H1 (cell line): Measurements from ENCODE around the gene DNMT1. TPM values are rescaled to one million over a fixed set of nuclear protein-coding genes. Genes with fewer than 3 reads are reported as not detected.

ENCODE experiments used
- CTCF ChIA-PET: fragments of 300-600 bp; sonication (Branson Sonifier 250); formaldehyde crosslinking; loops from one replicate; lab custom pipeline; 2021; ENCODE audit not compliant: partially characterized antibody; lab: Charles Lee
- POLR2A ChIA-PET: fragments of 300-600 bp; sonication (Branson Sonifier 250); formaldehyde crosslinking; loops from one replicate; lab custom pipeline; 2021; ENCODE audit warnings: inconsistent platforms; ENCODE audit not compliant: partially characterized antibody; lab: Charles Lee
- DNase-seq, 2 experiments: peaks; one replicate each; pipeline versions ENCODE4 v3.0.0 to v3.0.0-alpha.2; 2010 to 2022; ENCODE audit warnings: low spot score in 2 of 2, low read depth in 1 of 2, mixed read lengths in 1 of 2
- FAIRE-seq: peaks from 2 replicates; lab custom pipeline; 2011; peaks lifted over from hg19 to GRCh38; lab: Jason Lieb, UNC
- H2AFZ ChIP-seq: 2 replicates; pipeline ENCODE4 v1.8.1; 2012; ENCODE audit warnings: low read length, inconsistent platforms
- H2AK5ac ChIP-seq: 2 replicates; pipeline ENCODE4 v1.6.1; 2013; ENCODE audit warnings: low read depth, low read length
- H2BK120ac ChIP-seq: replicated peaks from 2 replicates; pipeline ENCODE3; 2013; ENCODE audit warnings: low read depth, low read length, inconsistent platforms
- H2BK12ac ChIP-seq: 2 replicates; pipeline ENCODE4 v1.6.1; 2013; ENCODE audit warnings: low read depth, low read length
- H2BK15ac ChIP-seq: 2 replicates; pipeline ENCODE4 v1.6.1; 2013; ENCODE audit warnings: low read length
- H2BK20ac ChIP-seq: 2 replicates; pipeline ENCODE4 v1.6.1; 2013; ENCODE audit warnings: low read length
- H2BK5ac ChIP-seq: 2 replicates; pipeline ENCODE4 v1.6.1; 2013; ENCODE audit warnings: low read depth, low read length
- H3K14ac ChIP-seq: 2 replicates; pipeline ENCODE4 v1.6.1; 2013; ENCODE audit warnings: inconsistent platforms; ENCODE audit not compliant: insufficient read length
- H3K18ac ChIP-seq: 2 replicates; pipeline ENCODE4 v1.6.1; 2013; ENCODE audit warnings: low read length; ENCODE audit errors: extremely low read depth
- H3K23ac ChIP-seq: 2 replicates; pipeline ENCODE4 v1.6.1; 2013; ENCODE audit warnings: inconsistent platforms; ENCODE audit not compliant: insufficient read length
- H3K23me2 ChIP-seq: 2 replicates; pipeline ENCODE4 v1.6.1; 2013; ENCODE audit warnings: low read depth, low read length
- H3K27ac ChIP-seq: 2 replicates; pipeline ENCODE4 v1.6.1; 2011; ENCODE audit warnings: low read depth, low read length, inconsistent platforms
- H3K27me3 ChIP-seq, 4 experiments: replicated peaks in 1 of 4; 1 replicate in 1 of 4; 2 replicates in 3 of 4; pipeline versions ENCODE4 v1.6.1 to v1.8.1; 2011 to 2013; ENCODE audit warnings: low read length in 3 of 4, mild to moderate bottlenecking in 3 of 4, inconsistent platforms in 2 of 4, mixed read lengths in 2 of 4, moderate library complexity in 1 of 4; ENCODE audit not compliant: control insufficient read depth in 3 of 4, insufficient read depth in 3 of 4; ENCODE audit errors: extremely low read depth in 1 of 4
- H3K36me3 ChIP-seq, 4 experiments: 2 replicates each; pipeline versions ENCODE4 v1.6.1 to v1.8.1; 2011 to 2013; ENCODE audit warnings: mild to moderate bottlenecking in 4 of 4, low read length in 3 of 4, moderate library complexity in 2 of 4, control low read depth in 1 of 4, inconsistent platforms in 1 of 4; ENCODE audit not compliant: insufficient read depth in 4 of 4, control insufficient read depth in 2 of 4
- H3K4ac ChIP-seq: replicated peaks from 2 replicates; pipeline ENCODE3; 2013; ENCODE audit warnings: low read length, low read depth, mixed read lengths, inconsistent platforms; ENCODE audit not compliant: insufficient read length
- H3K4me1 ChIP-seq, 4 experiments: replicated peaks in 1 of 4; 1 replicate in 1 of 4; 2 replicates in 3 of 4; pipeline versions ENCODE4 v1.6.1 to v1.8.1; 2011 to 2013; ENCODE audit warnings: low read length in 3 of 4, inconsistent platforms in 2 of 4, mixed read lengths in 1 of 4; ENCODE audit not compliant: insufficient read depth in 4 of 4, control insufficient read depth in 3 of 4
- H3K4me2 ChIP-seq, 2 experiments: 2 replicates each; pipeline versions ENCODE4 v1.6.1 to v1.8.1; 2011 to 2013; ENCODE audit warnings: low read depth in 2 of 2, low read length in 2 of 2, control low read depth in 1 of 2, inconsistent platforms in 1 of 2, mild to moderate bottlenecking in 1 of 2; ENCODE audit not compliant: insufficient read depth in 1 of 2
- H3K4me3 ChIP-seq, 4 experiments: fragments of 200-600, 300-600 bp in 1 of 4; sonication (generic), shearing (Covaris generic), sonication (Bioruptor Twin) in 1 of 4; 2 replicates each; pipeline versions ENCODE4 v1.5.1 to v1.8.1; 2011 to 2016; ENCODE audit warnings: low read length in 4 of 4, low read depth in 3 of 4, control low read depth in 2 of 4, inconsistent platforms in 2 of 4, mild to moderate bottlenecking in 2 of 4, mixed read lengths in 1 of 4, moderate library complexity in 1 of 4; ENCODE audit not compliant: insufficient read depth in 2 of 4; ENCODE audit errors: extremely low read depth in 1 of 4
- H3K56ac ChIP-seq: replicated peaks from 2 replicates; pipeline ENCODE3; 2013; ENCODE audit warnings: low read depth, mild to moderate bottlenecking, mixed read lengths, low read length, inconsistent platforms; ENCODE audit not compliant: insufficient read length
- H3K79me1 ChIP-seq: 2 replicates; pipeline ENCODE4 v1.6.1; 2013; ENCODE audit warnings: low read depth, low read length, control low read depth
- H3K79me2 ChIP-seq, 2 experiments: 2 replicates each; pipeline versions ENCODE4 v1.6.1 to v1.8.1; 2012 to 2013; ENCODE audit warnings: low read length in 2 of 2, mild to moderate bottlenecking in 2 of 2, inconsistent platforms in 1 of 2; ENCODE audit not compliant: insufficient read depth in 2 of 2, control insufficient read depth in 1 of 2
- H3K9ac ChIP-seq, 4 experiments: replicated peaks in 1 of 4; 1 replicate in 1 of 4; 2 replicates in 3 of 4; pipeline versions ENCODE4 v1.6.1 to v1.8.1; 2011 to 2013; ENCODE audit warnings: low read depth in 3 of 4, low read length in 3 of 4, control low read depth in 2 of 4, mild to moderate bottlenecking in 2 of 4, moderate library complexity in 2 of 4, inconsistent platforms in 1 of 4; ENCODE audit errors: extremely low read depth in 1 of 4
- H3K9me3 ChIP-seq, 2 experiments: 2 replicates each; pipeline versions ENCODE4 v1.6.1 to v1.8.1; 2012 to 2013; ENCODE audit warnings: mild to moderate bottlenecking in 2 of 2, moderate library complexity in 2 of 2, control low read depth in 1 of 2, inconsistent platforms in 1 of 2, low read depth in 1 of 2, low read length in 1 of 2, mixed read lengths in 1 of 2; ENCODE audit not compliant: insufficient read depth in 2 of 2
- H4K20me1 ChIP-seq, 2 experiments: replicated peaks in 1 of 2; 2 replicates each; pipeline versions ENCODE3 to v1.8.1; 2011 to 2013; ENCODE audit warnings: inconsistent platforms in 2 of 2, low read length in 2 of 2, mild to moderate bottlenecking in 1 of 2; ENCODE audit not compliant: insufficient read depth in 2 of 2, control insufficient read depth in 1 of 2
- H4K5ac ChIP-seq: 2 replicates; pipeline ENCODE4 v1.6.1; 2013; ENCODE audit warnings: low read length, low read depth, mixed read lengths, inconsistent platforms; ENCODE audit not compliant: insufficient read length
- H4K8ac ChIP-seq: 2 replicates; pipeline ENCODE4 v1.8.0; 2013; ENCODE audit warnings: mild to moderate bottlenecking, moderate library complexity, low read length, inconsistent platforms; ENCODE audit not compliant: insufficient read depth; ENCODE audit errors: extremely low read depth
- H4K91ac ChIP-seq: replicated peaks from 2 replicates; pipeline ENCODE3; 2013; ENCODE audit warnings: low read length, mixed read lengths, inconsistent platforms; ENCODE audit not compliant: insufficient read length
- ASH2L ChIP-seq: fragments of 200-600, 300-600 bp; sonication (generic); IDR thresholded peaks from one replicate; pipeline ENCODE4 v1.7.1; 2017; ENCODE audit warnings: low read length
- BACH1 ChIP-seq: IDR thresholded peaks from 2 replicates; pipeline ENCODE4 v1.6.1; 2012; ENCODE audit warnings: low read length, improper control_type of control experiment
- BCL11A ChIP-seq, 2 experiments: IDR thresholded peaks; one replicate each; pipeline ENCODE4 v1.6.1; 2011; ENCODE audit warnings: low read depth in 2 of 2, low read length in 2 of 2, mild to moderate bottlenecking in 2 of 2
- CBX8 ChIP-seq: fragments of 300-800, 300-1000 bp; sonication (generic); IDR thresholded peaks from 2 replicates; pipeline ENCODE4 v1.7.1; 2016; ENCODE audit warnings: low read depth, low read length, borderline replicate concordance
- CHD1 ChIP-seq: IDR thresholded peaks from 2 replicates; pipeline ENCODE4 v1.6.1; 2012; ENCODE audit warnings: low read depth, low read length, improper control_type of control experiment
- E2F6 ChIP-seq: IDR thresholded peaks from 2 replicates; pipeline ENCODE4 v1.6.1; 2012; ENCODE audit warnings: inconsistent platforms
- HDAC2 ChIP-seq, 2 experiments: fragments of 300-600 bp in 1 of 2; sonication (generic) in 1 of 2; IDR thresholded peaks; 2 replicates each; pipeline ENCODE4 v1.6.1; 2011 to 2012; ENCODE audit warnings: low read depth in 2 of 2, low read length in 2 of 2, mild to moderate bottlenecking in 2 of 2, moderate library complexity in 2 of 2, borderline replicate concordance in 1 of 2, inconsistent platforms in 1 of 2
- KDM1A ChIP-seq: fragments of 200-600, 300-600 bp; sonication (generic); IDR thresholded peaks from 2 replicates; pipeline ENCODE4 v1.7.1; 2016; ENCODE audit warnings: mild to moderate bottlenecking, low read length, borderline replicate concordance
- NRF1 ChIP-seq: IDR thresholded peaks from 2 replicates; pipeline ENCODE4 v1.6.1; 2011; ENCODE audit warnings: mild to moderate bottlenecking, low read depth, low read length, improper control_type of control experiment
- POLR2A ChIP-seq, 2 experiments: IDR thresholded peaks; 1 replicate in 1 of 2; 2 replicates in 1 of 2; pipeline ENCODE4 v1.6.1; 2011; ENCODE audit warnings: low read depth in 2 of 2, low read length in 2 of 2, mild to moderate bottlenecking in 2 of 2; ENCODE audit errors: control extremely low read depth in 1 of 2
- RBBP5 ChIP-seq: IDR thresholded peaks from 2 replicates; pipeline ENCODE4 v1.7.1; 2012; ENCODE audit warnings: low read depth, mild to moderate bottlenecking, inconsistent platforms, low read length, moderate library complexity, borderline replicate concordance
- RFX5 ChIP-seq: IDR thresholded peaks from 2 replicates; pipeline ENCODE4 v1.6.1; 2011; ENCODE audit warnings: low read depth, low read length, improper control_type of control experiment, borderline replicate concordance
- RXRA ChIP-seq: IDR thresholded peaks from 2 replicates; pipeline ENCODE4 v1.6.1; 2011; ENCODE audit warnings: low read depth, mild to moderate bottlenecking, low read length, moderate library complexity; ENCODE audit not compliant: insufficient read depth
- SP2 ChIP-seq: IDR thresholded peaks from 2 replicates; pipeline ENCODE4 v1.6.1; 2012; ENCODE audit warnings: mild to moderate bottlenecking, low read length, inconsistent platforms
- SRF ChIP-seq: IDR thresholded peaks from 2 replicates; pipeline ENCODE4 v1.6.1; 2011; ENCODE audit warnings: mild to moderate bottlenecking, low read depth, low read length, moderate library complexity
- WGBS, 2 experiments: shearing (Covaris generic) in 1 of 2; methylation state at CpG; one replicate each; pipeline versions ENCODE4 v1.1.6 to v1.1.7; 2013 to 2015; ENCODE audit warnings: low lambda C conversion rate in 2 of 2, mixed read lengths in 2 of 2, inconsistent platforms in 1 of 2, low coverage in 1 of 2, missing lambda C conversion rate in 1 of 2; ENCODE audit not compliant: insufficient replicate concordance in 2 of 2, insufficient coverage in 1 of 2, insufficient read length in 1 of 2; ENCODE audit errors: extremely low coverage in 1 of 2, missing lambda C conversion rate in 1 of 2; 5-methylcytosine and 5-hydroxymethylcytosine counted together
- polyA plus RNA-seq, 7 experiments: library from polyadenylated mRNA; depleted of rRNA in 3 of 7; stranded (reverse) in 5 of 7; unstranded in 2 of 7; fragments of >200 nt in 5 of 7; fragments of 200-250 nt in 2 of 7; gene quantifications; 1 replicate in 5 of 7; 2 replicates in 1 of 7; 4 replicates in 1 of 7; pipeline versions ENCODE4 v1.2.1 to v1.2.3, GENCODE V29; 2011 to 2013; ENCODE audit warnings: missing spikeins in 2 of 7, mixed read lengths in 2 of 7
- total RNA-seq: library from RNA; stranded (reverse); fragmentation: NEBNext Ultra II Directional; extraction: Animal tissue kit (Norgen Biotek cat#: 25700); gene quantifications from 2 replicates; pipeline ENCODE4 v1.2.1, GENCODE V29; 2021

DNMT1 gene
- total and polyA plus RNA-seq, 2 of the 8 experiments (the other 6 are each of a cell fraction or from before 2014, with no cell fraction given) = 101 to 210 TPM

DNA sequence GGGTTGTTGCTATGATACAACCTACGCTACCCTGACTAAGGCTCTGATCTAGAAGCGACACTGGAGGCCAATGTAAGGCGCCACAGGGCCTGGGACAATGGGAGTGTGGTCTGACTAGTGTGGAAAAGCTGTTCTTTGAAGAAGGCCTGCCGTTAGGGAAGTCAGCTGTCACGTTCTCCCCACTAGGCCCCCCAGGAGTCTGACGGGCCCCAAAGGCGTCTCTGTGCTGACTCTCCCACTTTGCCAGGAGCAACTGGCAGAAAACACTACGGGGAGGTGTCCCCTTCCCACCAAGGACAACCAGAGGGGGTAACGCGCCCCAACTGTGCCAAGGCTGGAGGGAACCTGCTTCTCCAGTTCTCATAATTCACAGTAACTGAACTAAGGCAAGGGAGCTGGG lies 49.7 kb downstream of the DNMT1 start:
- Histone ChIP-seq H3K79me1 (no peaks in the 10 kb centered on the region), H2AK5ac (no peak overlapping the region), H4K20me1 (peaks cover 5 to 18% of the 10 kb centered on the region in 2 experiments), H3K23ac (no peak overlapping the region), H3K4me3 (no peak overlapping the region), H3K9me3 (no peaks in the 10 kb centered on the region), H3K4ac (no peak overlapping the region), H2BK120ac (no peak overlapping the region), H3K23me2 (no peaks in the 10 kb centered on the region), H3K18ac (no peak overlapping the region), H3K79me2 (no peaks in the 10 kb centered on the region), H3K56ac (no peak overlapping the region), H2BK15ac (no peak overlapping the region), H3K4me1 (no peaks in the 10 kb centered on the region), H3K4me2 (no peak overlapping the region), H3K27me3 (no peaks in the 10 kb centered on the region), H2BK5ac (no peak overlapping the region), H2BK12ac (no peak overlapping the region), H2BK20ac (no peak overlapping the region), H4K91ac (no peak overlapping the region), H3K27ac (no peak overlapping the region), H4K5ac (no peak overlapping the region), H3K14ac (no peak overlapping the region), H3K9ac (no peak overlapping the region), H2AFZ (no peak overlapping the region), H4K8ac (no peak overlapping the region), H3K36me3 (peaks cover 49 to 88% (median 82%) of the 10 kb centered on the region in 4 experiments)
- no peak for FAIRE-seq
- 89% methylated on average over 9 of the region's 10 CpGs; no CpG with 5 or more reads in 1 of the 2 experiments for WGBS, 2 experiments
- DNase-seq = no peak
- CTCF ChIA-PET = interaction anchor here (1.0 to 1.8 kb wide), 5 partner anchors 25 to 227 kb away, joined by 3 read pairs; partner anchors contain the start of gene EIF3G
- POLR2A ChIA-PET = interaction anchor here (1.3 to 3.3 kb wide), 3 partner anchors 10 to 29 kb away, joined by 4 to 10 read pairs (median 8); no protein-coding TSS in a partner anchor
- TF ChIP-seq BACH1 (no peak), HDAC2 (IDR thresholded peaks at IDR 0.05; ENCODE audit: borderline replicate concordance in 1 of 2, low read depth in 2 of 2, low read length in 2 of 2) (no peak), ASH2L (no peak), NRF1 (no peak), POLR2A (IDR thresholded peaks at IDR 0.05; ENCODE audit: control extremely low read depth in 1 of 2, low read depth in 2 of 2, low read length in 2 of 2) (no peak), CBX8 (no peak), E2F6 (no peak), RFX5 (no peak), SRF (no peak), CHD1 (no peak), BCL11A (IDR thresholded peaks at IDR 0.05; ENCODE audit: low read depth in 2 of 2, low read length in 2 of 2) (no peak), RXRA (no peak), SP2 (no peak), KDM1A (no peak), RBBP5 (no peak)
